CD14-positive monocyte (primary cell): ENCODE data around the gene CDHR5. TPM values are rescaled to one million over a fixed set of nuclear protein-coding genes. Genes with fewer than 3 reads are reported as not detected.

Source experiments
- DNase-seq, 3 donors: peaks; one replicate each; pipeline ENCODE4 v3.0.0-alpha.2; 2011 to 2022
- H2AFZ ChIP-seq: 2 replicates; pipeline ENCODE4 v1.6.0; 2012; ENCODE audit warnings: mild to moderate bottlenecking, low read depth, low read length, inconsistent platforms; ENCODE audit not compliant: insufficient read depth, poor library complexity, severe bottlenecking
- H3K27ac ChIP-seq, 2 donors: 1 replicate in 1 of 2; 2 replicates in 1 of 2; pipeline ENCODE4 v1.5.1; 2012 to 2013; ENCODE audit warnings: low read length in 2 of 2, control low read depth in 1 of 2, inconsistent platforms in 1 of 2, low read depth in 1 of 2, mild to moderate bottlenecking in 1 of 2
- H3K27me3 ChIP-seq, 2 donors: one replicate each; pipeline versions ENCODE4 v1.6.0 to v1.6.1; 2011 to 2013; ENCODE audit warnings: low read length in 2 of 2; ENCODE audit not compliant: control insufficient read depth in 2 of 2, insufficient read depth in 2 of 2
- H3K36me3 ChIP-seq, 2 donors: replicated peaks in 1 of 2; 1 replicate in 1 of 2; 2 replicates in 1 of 2; pipeline versions ENCODE4 v1.5.1 to v1.6.1; 2012 to 2013; ENCODE audit warnings: low read length in 2 of 2, control low read depth in 1 of 2, inconsistent platforms in 1 of 2, mild to moderate bottlenecking in 1 of 2; ENCODE audit not compliant: insufficient read depth in 2 of 2, control insufficient read depth in 1 of 2
- H3K4me1 ChIP-seq, 2 donors: 1 replicate in 1 of 2; 2 replicates in 1 of 2; pipeline versions ENCODE4 v1.5.1 to v1.6.1; 2012 to 2013; ENCODE audit warnings: low read length in 2 of 2, control low read depth in 1 of 2, inconsistent platforms in 1 of 2, mild to moderate bottlenecking in 1 of 2, moderate library complexity in 1 of 2; ENCODE audit not compliant: insufficient read depth in 2 of 2, control insufficient read depth in 1 of 2
- H3K4me2 ChIP-seq: replicated peaks from 2 replicates; pipeline ENCODE3; 2012; ENCODE audit warnings: low read length, moderate library complexity, mild to moderate bottlenecking; ENCODE audit not compliant: poor library complexity, severe bottlenecking; ENCODE audit errors: extremely low read depth
- H3K4me3 ChIP-seq, 3 experiments: fragments of 200-600 bp in 1 of 3; sonication (generic) in 1 of 3; replicated peaks in 1 of 3; 1 replicate in 2 of 3; 2 replicates in 1 of 3; pipeline ENCODE4 v1.5.1; 2011 to 2013; ENCODE audit warnings: low read length in 3 of 3, mild to moderate bottlenecking in 3 of 3, control low read depth in 2 of 3, low read depth in 2 of 3, inconsistent platforms in 1 of 3, moderate library complexity in 1 of 3
- H3K79me2 ChIP-seq: 2 replicates; pipeline ENCODE4 v1.6.0; 2012; ENCODE audit warnings: mild to moderate bottlenecking, control low read depth, inconsistent platforms, low read length, moderate library complexity; ENCODE audit not compliant: insufficient read depth
- H3K9ac ChIP-seq: 2 replicates; pipeline ENCODE4 v1.6.0; 2017; ENCODE audit warnings: low read length, mild to moderate bottlenecking; ENCODE audit not compliant: insufficient read depth, poor library complexity, severe bottlenecking
- H3K9me3 ChIP-seq, 2 donors: replicated peaks in 1 of 2; 1 replicate in 1 of 2; 2 replicates in 1 of 2; pipeline versions ENCODE4 v1.5.1 to v1.6.1; 2012 to 2013; ENCODE audit warnings: low read length in 2 of 2, control low read depth in 1 of 2; ENCODE audit not compliant: control insufficient read depth in 1 of 2, insufficient read depth in 1 of 2
- H4K20me1 ChIP-seq: 2 replicates; pipeline ENCODE4 v1.6.0; 2012; ENCODE audit warnings: mild to moderate bottlenecking, low read length, control low read depth, moderate library complexity; ENCODE audit not compliant: insufficient read depth
- H3K27ac Mint-ChIP-seq, 7 donors: one replicate each; pipeline ENCODE4 v1.8.0; 2020; ENCODE audit warnings: mild to moderate bottlenecking in 7 of 7, mixed read lengths in 7 of 7, moderate library complexity in 6 of 7, inconsistent platforms in 2 of 7
- H3K27me3 Mint-ChIP-seq, 3 donors: one replicate each; pipeline ENCODE4 v1.8.0; 2021 to 2022; ENCODE audit warnings: low read depth in 3 of 3, mild to moderate bottlenecking in 3 of 3, mixed read lengths in 3 of 3, moderate library complexity in 3 of 3, inconsistent platforms in 1 of 3
- H3K36me3 Mint-ChIP-seq, 2 donors: one replicate each; pipeline ENCODE4 v1.8.0; 2020; ENCODE audit warnings: mixed read lengths in 2 of 2, inconsistent platforms in 1 of 2, mild to moderate bottlenecking in 1 of 2
- H3K4me1 Mint-ChIP-seq: one replicate; pipeline ENCODE4 v1.8.0; 2020; ENCODE audit warnings: mild to moderate bottlenecking, mixed read lengths
- H3K4me3 Mint-ChIP-seq, 2 donors: one replicate each; pipeline ENCODE4 v1.8.0; 2020; ENCODE audit warnings: mild to moderate bottlenecking in 2 of 2, mixed read lengths in 2 of 2, moderate library complexity in 1 of 2
- H3K9me3 Mint-ChIP-seq, 7 donors: one replicate each; pipeline ENCODE4 v1.8.0; 2020 to 2022; ENCODE audit warnings: mixed read lengths in 7 of 7, mild to moderate bottlenecking in 6 of 7, moderate library complexity in 6 of 7, inconsistent platforms in 2 of 7
- WGBS: methylation state at CpG from one replicate; pipeline ENCODE4 v1.1.5; 2013; ENCODE audit warnings: missing lambda C conversion rate; ENCODE audit not compliant: insufficient coverage; 5-methylcytosine and 5-hydroxymethylcytosine counted together
- intact Hi-C, 2 donors: fragments of 100-400 bp; cut with micrococcal nuclease; formaldehyde crosslinking; loops; one replicate each; pipeline versions ENCODE4 v1.15.0 to v1.15.1; 2023
- polyA plus RNA-seq, 3 donors: library from polyadenylated mRNA; depleted of rRNA in 1 of 3; unstranded in 2 of 3; stranded (reverse) in 1 of 3; fragments of 300-500 nt in 2 of 3; fragments of >200 nt in 1 of 3; fragmentation: Illumina TruSeq in 2 of 3; gene quantifications; 1 replicate in 2 of 3; 2 replicates in 1 of 3; pipeline ENCODE4 v1.2.3, GENCODE V29; 2012 to 2021
- TF ChIP-seq, protein P1 (sequence below): fragments of 200-600 bp; IDR thresholded peaks from one replicate; pipeline ENCODE4 v1.8.0; 2022; ENCODE audit warnings: antibody characterized with exemption, mild to moderate bottlenecking

The CDHR5 gene
- polyA plus RNA-seq, 3 donors, result 0.18 to 0.43 (median 0.18) TPM

DNA sequence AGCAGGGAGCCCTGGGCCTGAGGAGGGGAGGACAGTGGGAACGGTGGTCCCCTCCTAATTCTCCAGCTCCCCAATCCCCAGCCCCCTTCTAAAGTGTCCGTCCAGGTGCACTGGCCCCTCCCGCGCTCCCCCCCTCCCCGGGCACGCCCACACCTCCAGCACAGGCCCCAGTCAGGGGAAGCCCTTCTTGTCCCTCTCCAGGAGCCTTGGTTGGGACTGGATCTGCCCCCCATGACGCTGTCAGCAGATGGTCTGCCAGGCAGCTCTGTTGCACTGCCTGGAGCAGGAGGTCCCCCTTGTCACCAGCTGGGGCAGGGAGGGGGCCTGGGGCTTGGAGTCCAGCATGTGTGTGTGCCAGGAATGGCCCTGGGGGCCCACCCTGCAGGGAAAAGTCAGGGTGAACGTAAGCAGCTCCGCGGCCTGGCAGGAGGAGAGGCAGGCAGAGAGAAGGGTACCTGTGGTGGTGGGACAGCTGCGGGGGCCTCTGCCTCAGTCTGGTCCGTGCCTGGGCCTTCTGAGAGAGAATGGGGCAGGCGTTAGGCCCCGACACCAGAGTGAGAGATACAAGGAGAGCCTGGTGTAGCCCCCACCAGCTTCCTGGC, 10.6 kb downstream of the CDHR5 start:
- H3K4me1 ChIP-seq, result peaks cover 38 to 40% of the 10 kb centered on the region in 2 donors
- H3K27me3 Mint-ChIP-seq, result peaks cover 0 to 1% (median 0%) of the 10 kb centered on the region in 3 donors
- peaks cover 30 to 55% of the 10 kb centered on the region in 2 donors for H3K36me3 Mint-ChIP-seq
- H4K20me1 ChIP-seq, result peaks cover 55% of the 10 kb centered on the region
- peaks cover 25% of the 10 kb centered on the region for H3K79me2 ChIP-seq
- H3K27ac ChIP-seq, result peak overlapping the region; percentile 59 to 93
- intact Hi-C loops, result loop anchor here (5.0 kb wide), 1 partner anchor 37 kb away; the partner anchor contains the start of gene PHRF1 (in 2 of the 2)
- H3K27ac Mint-ChIP-seq, result peak overlapping the region; percentile 62 to 94 (median 89)
- DNase-seq, result no peak
- H3K9me3 Mint-ChIP-seq, result no peaks in the 10 kb centered on the region
- H2AFZ ChIP-seq, result no peak overlapping the region
- H3K9ac ChIP-seq, result peak overlapping the region; percentile 8
- peak overlapping the region in 1 of 3 experiments; percentile 90 for H3K4me3 ChIP-seq
- WGBS, result 91% methylated on average over 9 of the region's 14 CpGs
- no peaks in the 10 kb centered on the region for H3K27me3 ChIP-seq
- H3K4me1 Mint-ChIP-seq, result peaks cover 26% of the 10 kb centered on the region
- H3K4me2 ChIP-seq, result peak overlapping the region; percentile 85
- peaks cover 51 to 55% of the 10 kb centered on the region in 2 donors for H3K36me3 ChIP-seq
- no peaks in the 10 kb centered on the region for H3K9me3 ChIP-seq
- peak overlapping the region; percentile 67 to 84 for H3K4me3 Mint-ChIP-seq
- TF ChIP-seq, protein P1, sequence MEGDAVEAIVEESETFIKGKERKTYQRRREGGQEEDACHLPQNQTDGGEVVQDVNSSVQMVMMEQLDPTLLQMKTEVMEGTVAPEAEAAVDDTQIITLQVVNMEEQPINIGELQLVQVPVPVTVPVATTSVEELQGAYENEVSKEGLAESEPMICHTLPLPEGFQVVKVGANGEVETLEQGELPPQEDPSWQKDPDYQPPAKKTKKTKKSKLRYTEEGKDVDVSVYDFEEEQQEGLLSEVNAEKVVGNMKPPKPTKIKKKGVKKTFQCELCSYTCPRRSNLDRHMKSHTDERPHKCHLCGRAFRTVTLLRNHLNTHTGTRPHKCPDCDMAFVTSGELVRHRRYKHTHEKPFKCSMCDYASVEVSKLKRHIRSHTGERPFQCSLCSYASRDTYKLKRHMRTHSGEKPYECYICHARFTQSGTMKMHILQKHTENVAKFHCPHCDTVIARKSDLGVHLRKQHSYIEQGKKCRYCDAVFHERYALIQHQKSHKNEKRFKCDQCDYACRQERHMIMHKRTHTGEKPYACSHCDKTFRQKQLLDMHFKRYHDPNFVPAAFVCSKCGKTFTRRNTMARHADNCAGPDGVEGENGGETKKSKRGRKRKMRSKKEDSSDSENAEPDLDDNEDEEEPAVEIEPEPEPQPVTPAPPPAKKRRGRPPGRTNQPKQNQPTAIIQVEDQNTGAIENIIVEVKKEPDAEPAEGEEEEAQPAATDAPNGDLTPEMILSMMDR, result no peak

DNA sequence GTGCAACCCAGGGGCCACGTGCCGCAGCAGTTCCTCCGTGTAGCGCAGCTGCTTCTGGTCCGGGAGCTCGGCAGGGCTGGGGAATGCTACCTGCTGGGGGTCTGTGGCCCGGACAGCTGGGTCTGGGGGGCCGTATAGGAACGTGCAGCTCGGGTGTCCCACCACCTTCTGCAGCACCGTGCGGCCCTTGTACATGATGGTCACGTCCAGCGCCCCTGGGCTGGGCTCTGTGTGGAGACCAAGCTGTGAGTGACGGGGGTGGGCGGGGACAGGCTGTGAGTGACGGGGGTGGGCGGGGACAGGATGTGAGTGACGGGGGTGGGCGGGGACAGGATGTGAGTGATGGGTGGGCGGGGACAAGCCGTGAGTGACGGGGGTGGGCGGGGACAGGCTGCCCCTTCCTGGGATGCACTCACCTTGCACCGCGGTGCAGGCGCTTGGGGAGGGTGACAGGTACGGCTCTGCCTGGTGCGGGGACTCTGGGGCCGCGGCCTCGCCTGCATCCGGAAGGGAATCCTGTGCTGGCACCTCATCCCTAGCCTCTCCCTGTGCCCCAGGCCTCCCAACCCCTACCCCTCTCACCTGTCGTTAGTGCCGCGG, 11.3 kb downstream of the CDHR5 start:
- H3K27ac ChIP-seq, result peak overlapping the region; percentile 59 to 93
- no peaks in the 10 kb centered on the region for H3K9me3 Mint-ChIP-seq
- DNase-seq, result peak; percentile 35 to 77 (median 59)
- peaks cover 25% of the 10 kb centered on the region for H3K79me2 ChIP-seq
- H3K4me1 Mint-ChIP-seq, result peaks cover 26% of the 10 kb centered on the region
- H3K4me3 Mint-ChIP-seq, result peak overlapping the region in 1 of 2 donors; percentile 46
- peak overlapping the region; percentile 85 for H3K4me2 ChIP-seq
- peaks cover 34 to 56% of the 10 kb centered on the region in 2 donors for H3K36me3 Mint-ChIP-seq
- peaks cover 57 to 62% of the 10 kb centered on the region in 2 donors for H3K36me3 ChIP-seq
- no peak overlapping the region for H2AFZ ChIP-seq
- no peaks in the 10 kb centered on the region for H3K27me3 ChIP-seq
- H3K27me3 Mint-ChIP-seq, result peaks cover 0 to 1% (median 0%) of the 10 kb centered on the region in 3 donors
- peak overlapping the region; percentile 53 to 94 (median 91) for H3K27ac Mint-ChIP-seq
- TF ChIP-seq, protein P1, result no peak
- 82% methylated on average over 11 of the region's 36 CpGs for WGBS
- H4K20me1 ChIP-seq, result peaks cover 55% of the 10 kb centered on the region
- H3K9me3 ChIP-seq, result no peaks in the 10 kb centered on the region
- intact Hi-C loops, result loop anchor here (5.0 kb wide), 1 partner anchor 36 kb away; the partner anchor contains the start of gene PHRF1 (in 2 of the 2)
- H3K4me3 ChIP-seq, result peak overlapping the region in 1 of 3 experiments; percentile 90
- H3K4me1 ChIP-seq, result peaks cover 38 to 40% of the 10 kb centered on the region in 2 donors
- H3K9ac ChIP-seq, result no peak overlapping the region
